HG03575 (cell line): ENCODE data around the gene CDCP1.

Experiments
- ATAC-seq: cut with Tn5 transposase; IDR thresholded peaks from one replicate; pipeline ENCODE4 v1.9.1; 2021; ENCODE audit not compliant: unreplicated experiment, insufficient number of reproducible peaks, low FRiP score; ENCODE audit errors: extremely low read depth

CDCP1 gene

GRCh38 chr3:45123030-45123429 is 23.1 kb downstream of the CDCP1 start:
- no peak for ATAC-seq

- no peak for ATAC-seq
Observed at GRCh38 chr3:45120359-45121158, 25.6 kb downstream of the CDCP1 start.

- no peak for ATAC-seq
Observed at GRCh38 chr3:45119824-45120358, 26.3 kb downstream of the CDCP1 start.

GRCh38 chr3:45119376-45119775 is 26.8 kb downstream of the CDCP1 start:
- no peak for ATAC-seq

GRCh38 chr3:45118615-45119071 is 27.5 kb downstream of the CDCP1 start:
- ATAC-seq: no peak

DNA sequence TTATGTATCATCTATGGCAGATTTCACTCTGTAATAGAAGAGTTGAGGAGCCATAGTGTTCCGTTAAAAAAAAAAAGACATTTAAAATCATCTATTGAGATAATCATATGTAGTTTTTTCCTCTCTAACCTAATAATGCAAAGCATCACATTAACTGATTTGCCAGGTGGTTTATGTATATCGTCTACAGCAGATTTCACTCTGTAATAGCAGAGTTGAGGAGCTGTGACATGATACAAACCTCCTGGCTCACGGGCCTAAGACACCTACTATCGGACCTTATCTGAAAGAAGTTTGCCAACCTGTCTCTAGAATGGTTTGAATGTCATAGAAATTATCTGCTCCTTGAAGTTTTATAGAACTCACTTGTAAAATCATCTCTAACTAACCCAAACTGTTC is 29.8 kb downstream of the CDCP1 start:
- no peak for ATAC-seq

DNA sequence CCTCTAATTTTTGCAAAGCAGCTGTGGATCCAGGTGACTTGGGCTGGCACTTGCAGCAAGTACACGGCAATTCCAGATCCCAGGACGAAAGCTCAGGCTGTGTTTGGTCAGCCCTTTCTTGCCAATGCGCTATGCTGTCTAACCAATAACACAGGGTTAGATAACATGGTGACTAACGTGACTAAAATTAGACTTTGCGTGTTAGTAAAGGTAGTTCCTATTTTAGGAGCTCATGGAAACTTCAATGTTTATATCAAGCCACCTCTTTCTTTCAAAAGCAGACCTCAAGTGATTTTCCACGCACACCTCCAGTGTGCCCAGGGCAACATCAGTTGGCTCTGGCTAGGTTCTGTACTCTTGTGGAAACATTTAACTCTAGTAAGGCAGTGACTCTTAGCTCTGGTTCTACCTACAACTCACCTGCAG is 32.5 kb downstream of the CDCP1 start:
- no peak for ATAC-seq

DNA sequence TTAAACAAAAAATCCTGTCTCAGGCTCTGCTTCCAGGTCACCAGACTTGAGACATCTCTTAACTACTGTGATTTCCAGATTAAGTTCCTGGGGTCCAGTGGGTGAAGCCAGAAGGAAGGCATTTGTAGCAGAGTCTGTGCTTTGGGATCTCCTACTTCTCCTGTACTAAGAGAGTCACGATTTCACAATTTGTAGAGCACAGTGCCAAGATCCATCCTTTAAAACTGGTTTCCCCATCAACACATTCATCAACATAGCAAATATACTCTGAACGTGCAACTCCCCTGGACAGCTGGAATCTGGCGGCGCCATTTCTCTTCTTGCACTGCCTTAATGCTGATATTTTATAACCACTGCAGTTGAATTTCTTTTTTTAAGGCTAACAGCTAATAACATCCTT is 33.2 kb downstream of the CDCP1 start:
- ATAC-seq: no peak

DNA sequence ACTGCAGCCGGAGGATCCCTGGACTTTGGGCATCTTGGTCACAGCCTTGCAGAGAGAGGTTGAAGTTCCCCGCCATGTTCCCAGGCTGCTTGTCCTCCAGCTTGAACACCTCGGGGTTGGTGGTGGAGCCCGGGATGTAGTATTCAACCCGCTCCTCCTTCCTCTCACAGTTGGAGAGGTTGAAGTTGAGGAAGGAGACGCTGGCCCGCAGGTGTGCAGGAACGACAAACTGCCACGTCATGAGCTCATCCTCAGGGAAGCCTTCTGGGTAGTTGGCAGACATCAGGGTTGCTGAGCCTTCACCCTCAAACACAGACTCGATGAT is 35.7 kb downstream of the CDCP1 start:
- ATAC-seq: no peak

DNA sequence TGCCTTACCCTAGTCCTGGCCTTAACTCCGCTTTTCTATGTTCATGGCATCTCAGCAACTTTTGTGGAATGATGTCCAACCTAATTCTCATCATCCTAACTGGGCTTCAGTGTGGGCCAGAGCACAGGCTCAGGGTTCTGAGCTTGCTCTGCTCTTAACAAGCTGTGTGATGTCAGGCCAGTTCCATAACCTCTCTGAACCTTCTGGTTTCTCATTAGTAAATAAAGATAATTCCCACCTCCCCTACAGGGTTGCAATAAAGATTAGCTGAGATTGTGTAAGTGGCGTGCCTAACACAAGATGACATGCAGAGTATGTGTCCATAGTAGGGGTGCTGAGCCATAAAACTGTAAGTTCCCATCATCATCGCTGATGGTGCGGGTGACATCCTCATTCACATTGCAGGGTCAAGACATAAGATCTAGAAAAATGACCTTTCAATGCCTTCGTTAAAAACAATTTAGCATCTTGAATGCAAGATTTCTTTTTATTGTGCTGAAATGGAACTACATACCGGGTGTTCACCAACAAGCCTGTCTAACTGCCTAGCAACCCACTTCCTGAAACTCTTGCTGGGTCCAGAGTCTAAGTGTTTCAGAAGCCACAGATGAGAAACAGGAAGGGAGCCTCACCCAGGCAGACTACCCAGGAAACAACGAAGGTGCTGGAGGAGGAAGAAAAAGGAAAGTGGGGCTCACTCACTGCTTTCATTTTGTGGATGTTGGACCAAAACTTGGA is 36.2 kb downstream of the CDCP1 start:
- ATAC-seq: no peak

- ATAC-seq: no peak
Observed at GRCh38 chr3:45106874-45107273, 39.3 kb downstream of the CDCP1 start.

DNA sequence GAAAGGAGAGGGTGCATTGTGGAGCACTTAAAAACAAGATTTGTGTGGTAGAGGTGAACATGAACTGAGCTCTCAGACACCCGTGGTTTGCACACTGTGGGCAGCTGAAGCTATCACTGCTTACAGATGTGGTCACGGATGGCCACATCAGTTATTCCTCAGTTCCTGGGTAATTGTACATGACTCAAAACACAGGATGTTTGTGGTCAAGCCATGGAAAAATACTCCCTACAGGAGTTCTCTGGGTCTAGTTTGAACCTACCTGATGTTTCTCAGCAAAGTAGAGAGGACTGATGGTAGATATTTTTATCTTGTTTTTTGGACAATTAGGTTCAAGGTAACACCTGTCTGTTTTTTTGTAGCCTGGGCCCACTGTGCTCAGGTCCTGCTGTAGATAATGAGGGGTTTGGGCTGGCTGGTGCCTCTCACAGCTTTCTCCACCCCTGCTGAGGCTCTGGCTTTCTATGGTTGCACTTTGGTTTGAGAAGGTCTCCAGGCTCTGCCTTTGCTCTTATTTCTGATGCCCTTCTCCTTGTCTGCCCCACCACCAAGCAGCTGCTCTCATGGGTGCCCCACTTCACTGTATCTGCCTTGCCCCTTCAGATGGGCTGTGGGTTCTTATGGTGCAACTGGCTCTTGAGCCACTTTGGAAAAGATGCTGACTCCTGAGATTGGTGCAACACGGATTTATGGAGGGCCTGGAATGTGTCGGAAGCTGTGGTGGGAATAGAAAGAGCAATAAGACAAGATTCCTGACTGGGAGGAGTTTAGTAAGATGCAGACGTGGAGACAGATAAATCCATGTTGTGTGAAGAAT is 40.1 kb downstream of the CDCP1 start:
- no peak for ATAC-seq

- no peak for ATAC-seq
Observed at GRCh38 chr3:45104715-45105711, 41.2 kb downstream of the CDCP1 start.

GRCh38 chr3:45103753-45104714 is 42.1 kb downstream of the CDCP1 start:
- ATAC-seq: no peak

DNA sequence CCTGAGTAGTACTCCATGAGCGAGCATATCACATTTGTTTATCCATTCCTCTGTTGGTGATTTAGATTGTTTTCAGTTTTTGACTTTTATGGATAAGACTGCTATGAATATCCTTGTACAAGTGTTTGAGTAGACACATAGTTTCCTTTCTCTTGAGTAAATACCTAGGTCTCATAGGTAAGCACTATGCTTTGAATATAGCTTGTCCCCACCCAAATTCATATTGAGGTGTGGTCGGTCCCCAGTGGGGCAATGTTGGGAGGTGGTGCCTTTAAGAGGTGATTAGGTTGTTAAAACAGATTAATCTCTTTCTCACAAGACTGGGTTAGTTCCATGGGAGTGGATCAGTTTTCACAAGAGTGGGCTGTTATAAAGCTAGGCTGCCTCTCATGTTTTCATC is 42.8 kb downstream of the CDCP1 start:
- ATAC-seq: no peak

DNA sequence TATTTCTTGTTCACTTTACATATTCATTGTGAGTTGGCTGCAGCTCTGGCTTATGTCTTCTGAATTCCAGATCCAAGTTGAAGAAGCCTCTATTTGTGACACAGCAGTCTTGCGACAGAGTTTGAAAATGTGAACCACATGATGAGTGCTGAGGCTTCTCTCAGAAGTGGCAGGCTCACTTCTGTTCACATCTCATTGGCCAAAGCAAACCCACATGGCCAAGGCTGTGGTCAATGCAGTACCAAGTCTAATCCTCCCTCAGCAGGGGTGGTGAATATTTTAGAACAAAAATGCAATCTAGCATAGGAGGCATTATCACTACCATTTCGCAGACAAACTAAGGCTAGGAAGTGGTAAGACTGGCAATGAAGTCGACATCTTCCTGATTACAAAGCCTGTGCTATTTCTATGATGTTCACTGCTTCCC is 45.2 kb downstream of the CDCP1 start:
- no peak for ATAC-seq

- no peak for ATAC-seq
Observed at GRCh38 chr3:45098310-45098709, 47.9 kb downstream of the CDCP1 start.
